HepG2 (cell line): ENCODE results near the gene INO80E. TPM values are rescaled to one million over a fixed set of nuclear protein-coding genes. Genes with fewer than 3 reads are reported as not detected.

Source experiments
- GABPA ChIP-seq, 2 experiments: IDR thresholded peaks; 2 replicates each; pipeline ENCODE4 v1.6.1; 2011 to 2016; ENCODE audit warnings: low read depth in 2 of 2, low read length in 1 of 2, missing biosample characterization in 1 of 2, missing genetic modification characterization in 1 of 2
- KDM3A ChIP-seq: IDR thresholded peaks from 2 replicates; pipeline ENCODE4 v1.6.1; 2018; ENCODE audit warnings: low read depth, missing compliant biosample characterization
- MIXL1 ChIP-seq: IDR thresholded peaks from 2 replicates; pipeline ENCODE4 v1.6.1; 2016
- PITX1 ChIP-seq: sonication (generic); formaldehyde crosslinking; IDR thresholded peaks from 2 replicates; pipeline ENCODE4 v1.5.1; 2020; ENCODE audit warnings: mild to moderate bottlenecking, missing genetic modification reagents
- XBP1 ChIP-seq: sonication (generic); formaldehyde crosslinking; IDR thresholded peaks from 2 replicates; pipeline ENCODE4 v1.5.0; 2020; ENCODE audit warnings: missing genetic modification reagents
- ZBED4 ChIP-seq: sonication (generic); formaldehyde crosslinking; IDR thresholded peaks from 2 replicates; pipeline ENCODE4 v1.4.0; 2020; ENCODE audit warnings: missing genetic modification reagents, borderline replicate concordance
- ZFYVE20 ChIP-seq: sonication (generic); formaldehyde crosslinking; IDR thresholded peaks from 2 replicates; pipeline ENCODE4 v1.8.0; 2023; ENCODE audit warnings: low read depth, mild to moderate bottlenecking, moderate library complexity, missing genetic modification reagents, borderline replicate concordance
- ZNF20 ChIP-seq: sonication (generic); formaldehyde crosslinking; IDR thresholded peaks from 2 replicates; pipeline ENCODE4 v1.4.0; 2020; ENCODE audit warnings: mild to moderate bottlenecking, moderate library complexity, missing genetic modification reagents
- ZNF331 ChIP-seq: sonication (generic); formaldehyde crosslinking; IDR thresholded peaks from 2 replicates; pipeline ENCODE4 v1.4.0; 2020; ENCODE audit warnings: missing genetic modification reagents
- ZNF367 ChIP-seq: sonication (generic); formaldehyde crosslinking; IDR thresholded peaks from 2 replicates; pipeline ENCODE4 v1.4.0; 2020; ENCODE audit warnings: missing genetic modification reagents, borderline replicate concordance
- ZNF580 ChIP-seq: IDR thresholded peaks from 2 replicates; pipeline ENCODE4 v1.6.1; 2016; ENCODE audit warnings: low read depth, borderline replicate concordance
- ZNF614 ChIP-seq: IDR thresholded peaks from 2 replicates; pipeline ENCODE4 v1.6.1; 2018; ENCODE audit warnings: missing biosample characterization, missing genetic modification reagents, inconsistent platforms, borderline replicate concordance
- ZNF704 ChIP-seq: sonication (generic); formaldehyde crosslinking; IDR thresholded peaks from 2 replicates; pipeline ENCODE4 v1.8.1; 2023; ENCODE audit warnings: mild to moderate bottlenecking, inconsistent platforms, moderate library complexity, missing genetic modification reagents, borderline replicate concordance
- ZNF746 ChIP-seq: sonication (generic); formaldehyde crosslinking; IDR thresholded peaks from 2 replicates; pipeline ENCODE4 v1.8.0; 2022; ENCODE audit warnings: mild to moderate bottlenecking, missing genetic modification reagents
- polyA plus RNA-seq, 8 experiments: library from polyadenylated mRNA; depleted of rRNA in 3 of 8; stranded (reverse) in 7 of 8; unstranded in 1 of 8; fragments of >200 nt; fragmentation: Illumina TruSeq in 4 of 8; extraction: Trizol in 4 of 8; gene quantifications; 2 replicates each; pipeline versions ENCODE4 v1.2.1 to v1.2.3, GENCODE V29; 2011 to 2016; ENCODE audit warnings: low read depth in 4 of 8, missing spikeins in 1 of 8, mixed read lengths in 1 of 8; ENCODE audit not compliant: insufficient read depth in 1 of 8
- total RNA-seq, 5 experiments: library from RNA; depleted of rRNA; stranded (reverse); fragments of >200 nt; fragmentation: Illumina TruSeq; extraction: Trizol; gene quantifications; 2 replicates each; pipeline ENCODE4 v1.2.3, GENCODE V29; 2016; ENCODE audit warnings: low read depth in 1 of 5
- TF ChIP-seq, protein P1 (sequence below): IDR thresholded peaks from 2 replicates; pipeline ENCODE4 v1.6.1; 2016; ENCODE audit warnings: low read depth, missing genetic modification reagents, missing compliant biosample characterization
- TF ChIP-seq, protein P2 (sequence below): sonication (generic); formaldehyde crosslinking; IDR thresholded peaks from 2 replicates; pipeline ENCODE4 v1.8.1; 2022; ENCODE audit warnings: mild to moderate bottlenecking, missing genetic modification reagents

The INO80E gene
- total and polyA plus RNA-seq, 2 of the 13 experiments (the other 11 are each of a cell fraction or from before 2014, with no cell fraction given): 25.8 to 45.6 TPM

DNA sequence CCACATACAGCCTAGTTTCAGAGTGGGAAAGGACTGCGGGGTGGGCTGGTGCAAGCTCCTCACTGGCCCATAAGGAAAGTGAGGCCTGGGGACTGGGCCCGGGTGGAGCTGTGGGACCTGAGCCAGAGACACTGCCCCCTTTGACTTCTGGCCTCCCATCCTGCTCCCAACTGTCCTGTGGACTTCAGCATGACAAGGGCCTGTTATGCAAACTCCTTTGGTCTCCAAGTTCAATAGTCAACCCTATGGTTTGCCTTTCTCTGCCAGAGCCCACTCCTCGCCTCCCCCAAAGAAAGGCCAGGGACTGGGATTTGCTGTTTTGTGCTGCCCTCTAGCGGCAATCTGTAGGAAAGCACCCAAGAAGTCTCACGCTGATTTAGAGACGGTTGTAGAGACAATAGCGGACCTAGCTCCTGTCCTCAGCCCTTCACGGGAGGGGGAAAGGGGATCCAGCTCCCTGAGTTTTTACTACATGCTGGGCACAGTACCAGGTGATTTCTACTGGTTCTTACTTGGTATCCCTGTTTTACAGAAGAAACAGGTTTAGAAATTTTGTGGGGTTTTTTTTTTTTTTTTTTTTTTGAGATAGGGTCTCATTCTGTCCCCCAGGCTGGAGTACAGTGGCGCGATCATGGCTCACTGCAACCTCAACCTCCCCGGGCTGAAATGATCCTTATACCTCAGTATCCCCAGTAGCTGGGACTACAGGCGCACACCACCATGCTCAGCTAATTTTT lies 36.2 kb downstream of the INO80E start (continued):
- TF ChIP-seq, protein P1, sequence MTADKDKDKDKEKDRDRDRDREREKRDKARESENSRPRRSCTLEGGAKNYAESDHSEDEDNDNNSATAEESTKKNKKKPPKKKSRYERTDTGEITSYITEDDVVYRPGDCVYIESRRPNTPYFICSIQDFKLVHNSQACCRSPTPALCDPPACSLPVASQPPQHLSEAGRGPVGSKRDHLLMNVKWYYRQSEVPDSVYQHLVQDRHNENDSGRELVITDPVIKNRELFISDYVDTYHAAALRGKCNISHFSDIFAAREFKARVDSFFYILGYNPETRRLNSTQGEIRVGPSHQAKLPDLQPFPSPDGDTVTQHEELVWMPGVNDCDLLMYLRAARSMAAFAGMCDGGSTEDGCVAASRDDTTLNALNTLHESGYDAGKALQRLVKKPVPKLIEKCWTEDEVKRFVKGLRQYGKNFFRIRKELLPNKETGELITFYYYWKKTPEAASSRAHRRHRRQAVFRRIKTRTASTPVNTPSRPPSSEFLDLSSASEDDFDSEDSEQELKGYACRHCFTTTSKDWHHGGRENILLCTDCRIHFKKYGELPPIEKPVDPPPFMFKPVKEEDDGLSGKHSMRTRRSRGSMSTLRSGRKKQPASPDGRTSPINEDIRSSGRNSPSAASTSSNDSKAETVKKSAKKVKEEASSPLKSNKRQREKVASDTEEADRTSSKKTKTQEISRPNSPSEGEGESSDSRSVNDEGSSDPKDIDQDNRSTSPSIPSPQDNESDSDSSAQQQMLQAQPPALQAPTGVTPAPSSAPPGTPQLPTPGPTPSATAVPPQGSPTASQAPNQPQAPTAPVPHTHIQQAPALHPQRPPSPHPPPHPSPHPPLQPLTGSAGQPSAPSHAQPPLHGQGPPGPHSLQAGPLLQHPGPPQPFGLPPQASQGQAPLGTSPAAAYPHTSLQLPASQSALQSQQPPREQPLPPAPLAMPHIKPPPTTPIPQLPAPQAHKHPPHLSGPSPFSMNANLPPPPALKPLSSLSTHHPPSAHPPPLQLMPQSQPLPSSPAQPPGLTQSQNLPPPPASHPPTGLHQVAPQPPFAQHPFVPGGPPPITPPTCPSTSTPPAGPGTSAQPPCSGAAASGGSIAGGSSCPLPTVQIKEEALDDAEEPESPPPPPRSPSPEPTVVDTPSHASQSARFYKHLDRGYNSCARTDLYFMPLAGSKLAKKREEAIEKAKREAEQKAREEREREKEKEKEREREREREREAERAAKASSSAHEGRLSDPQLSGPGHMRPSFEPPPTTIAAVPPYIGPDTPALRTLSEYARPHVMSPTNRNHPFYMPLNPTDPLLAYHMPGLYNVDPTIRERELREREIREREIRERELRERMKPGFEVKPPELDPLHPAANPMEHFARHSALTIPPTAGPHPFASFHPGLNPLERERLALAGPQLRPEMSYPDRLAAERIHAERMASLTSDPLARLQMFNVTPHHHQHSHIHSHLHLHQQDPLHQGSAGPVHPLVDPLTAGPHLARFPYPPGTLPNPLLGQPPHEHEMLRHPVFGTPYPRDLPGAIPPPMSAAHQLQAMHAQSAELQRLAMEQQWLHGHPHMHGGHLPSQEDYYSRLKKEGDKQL: no peak
- TF ChIP-seq ZNF704 (CRISPR knock-in tag) (no peak), ZNF746 (CRISPR knock-in tag) (0 out of 2 replicates have a peak, but pooled peaks have one; percentile 40), ZNF580 (CRISPR knock-in tag) (peak; percentile 19; the same call in 1 of the 2 replicates), XBP1 (CRISPR knock-in tag) (no peak), ZBED4 (CRISPR knock-in tag) (peak; percentile 72; the same call in 1 of the 2 replicates), ZNF614 (CRISPR knock-in tag) (peak; percentile 78; the same call in 1 of the 2 replicates), ZFYVE20 (CRISPR knock-in tag) (no peak), ZNF20 (no peak), GABPA (IDR thresholded peaks at IDR 0.05; ENCODE audit: low read depth, low read length) (no peak), GABPA (CRISPR knock-in tag; IDR thresholded peaks at IDR 0.05; ENCODE audit: low read depth) (no peak), KDM3A (peak; percentile 48; the same call in 1 of the 2 replicates), MIXL1 (CRISPR knock-in tag) (0 out of 2 replicates have a peak, but pooled peaks have one; percentile 40), PITX1 (CRISPR knock-in tag) (peak; percentile 63; the same call in 1 of the 2 replicates), ZNF367 (CRISPR knock-in tag) (no peak), ZNF331 (peak; percentile 57; the same call in 1 of the 2 replicates)
- TF ChIP-seq, protein P2, sequence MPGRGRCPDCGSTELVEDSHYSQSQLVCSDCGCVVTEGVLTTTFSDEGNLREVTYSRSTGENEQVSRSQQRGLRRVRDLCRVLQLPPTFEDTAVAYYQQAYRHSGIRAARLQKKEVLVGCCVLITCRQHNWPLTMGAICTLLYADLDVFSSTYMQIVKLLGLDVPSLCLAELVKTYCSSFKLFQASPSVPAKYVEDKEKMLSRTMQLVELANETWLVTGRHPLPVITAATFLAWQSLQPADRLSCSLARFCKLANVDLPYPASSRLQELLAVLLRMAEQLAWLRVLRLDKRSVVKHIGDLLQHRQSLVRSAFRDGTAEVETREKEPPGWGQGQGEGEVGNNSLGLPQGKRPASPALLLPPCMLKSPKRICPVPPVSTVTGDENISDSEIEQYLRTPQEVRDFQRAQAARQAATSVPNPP (CRISPR knock-in tag): no peak
